NCI-H526 (cell line): Measurements from ENCODE around the gene PDK4.
A peak's percentile ranks its signal among the peaks of the same experiment; 100 is the strongest.
"Not testable (repeated sequence)": the region's sequence is repeated elsewhere in the genome, so short reads cannot be mapped to it uniquely, and the experiment has no call there.

Experiments
- DNase-seq, 2 experiments: peaks; one replicate each; lab custom pipeline; 2025; lab: John Stamatoyannopoulos, UW

The PDK4 gene

GRCh38 chr7:95569720-95570119, 26.6 kb downstream of the PDK4 start:
- no peak for DNase-seq

DNA sequence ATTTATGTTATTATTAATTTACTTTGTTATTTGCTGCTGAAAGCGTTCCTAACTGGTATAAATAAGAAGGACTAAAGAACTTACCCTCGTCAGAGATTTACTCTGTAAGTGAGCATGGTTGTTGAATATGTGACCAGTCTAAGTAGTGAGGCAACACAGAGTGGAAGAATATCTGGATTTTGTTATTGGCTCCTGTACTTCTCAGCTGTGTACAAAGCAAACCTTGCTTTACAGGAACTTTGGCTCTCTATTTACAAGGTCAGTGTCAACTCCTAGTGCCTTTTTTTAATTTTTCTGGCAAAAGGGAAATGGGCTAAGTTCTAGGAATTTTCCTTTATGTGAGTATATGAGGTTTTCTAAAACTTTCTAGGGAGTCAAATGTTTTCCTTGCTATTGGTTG, 35.6 kb downstream of the PDK4 start:
- no peak for DNase-seq

GRCh38 chr7:95558864-95559263, 37.5 kb downstream of the PDK4 start:
- DNase-seq = no peak

DNA sequence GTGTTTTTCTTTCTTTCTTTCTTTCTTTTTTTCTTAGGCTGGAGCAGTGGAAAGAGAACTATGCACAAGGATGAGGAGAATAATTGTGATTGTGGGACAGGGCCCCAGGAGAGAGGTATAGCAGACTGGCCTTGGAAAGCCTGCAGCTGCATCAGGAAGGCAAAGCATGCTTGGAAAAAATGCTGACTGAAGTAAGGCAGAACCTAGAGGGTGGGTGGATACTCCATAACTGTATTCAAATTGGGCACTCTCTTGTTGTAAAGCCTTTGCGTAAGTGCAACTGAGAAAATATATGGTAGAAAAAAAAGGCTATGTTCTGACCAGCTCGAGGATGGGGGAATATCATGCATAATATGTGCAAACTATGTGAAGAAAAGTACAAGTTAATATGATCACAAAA, 39.5 kb downstream of the PDK4 start:
- DNase-seq = no peak

- no peak for DNase-seq
Measured at GRCh38 chr7:95553939-95554338, 42.4 kb downstream of the PDK4 start.

DNA sequence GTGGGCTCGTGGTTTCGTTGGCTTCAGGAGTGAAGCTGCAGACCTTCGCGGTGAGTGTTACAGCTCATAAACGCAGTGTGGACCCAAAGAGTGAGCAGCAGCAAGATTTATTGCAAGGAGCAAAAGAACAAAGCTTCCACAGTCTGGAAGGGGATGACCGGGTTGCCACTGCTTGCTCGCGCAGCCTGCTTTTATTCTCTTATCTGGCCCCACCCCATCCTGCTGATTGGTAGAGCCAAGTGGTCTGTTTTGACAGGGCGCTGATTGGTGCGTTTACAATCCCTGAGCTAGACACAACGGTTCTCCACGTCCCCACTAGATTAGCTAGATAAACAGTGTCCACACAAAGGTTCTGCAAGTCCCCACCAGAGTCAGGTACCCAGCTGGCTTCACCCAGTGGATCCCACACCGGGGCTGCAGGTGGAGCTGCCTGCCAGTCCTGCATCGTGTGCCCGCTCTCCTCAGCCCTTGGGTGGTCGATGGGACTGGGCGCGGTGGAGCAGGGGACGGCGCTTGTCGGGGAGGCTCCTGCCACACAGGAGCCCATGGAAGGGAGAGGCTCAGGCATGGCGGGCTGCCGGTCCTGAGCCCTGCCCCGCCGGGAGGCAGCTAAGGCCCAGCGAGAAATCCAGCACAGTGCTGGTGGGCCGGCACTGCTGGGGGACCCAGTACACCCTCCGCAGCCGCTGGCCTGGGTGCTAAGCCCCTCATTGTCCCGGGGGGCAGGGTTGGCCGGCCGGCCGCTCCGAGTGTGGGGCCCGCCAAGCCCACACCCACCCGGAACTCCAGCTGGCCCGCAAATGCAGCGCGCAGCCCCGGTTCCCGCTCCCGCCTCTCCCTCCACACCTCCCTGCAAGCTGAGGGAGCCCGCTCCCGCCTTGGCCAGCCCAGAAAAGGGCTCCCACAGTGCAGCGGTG, 44.0 kb downstream of the PDK4 start:
- DNase-seq = not testable (repeated sequence)

DNA sequence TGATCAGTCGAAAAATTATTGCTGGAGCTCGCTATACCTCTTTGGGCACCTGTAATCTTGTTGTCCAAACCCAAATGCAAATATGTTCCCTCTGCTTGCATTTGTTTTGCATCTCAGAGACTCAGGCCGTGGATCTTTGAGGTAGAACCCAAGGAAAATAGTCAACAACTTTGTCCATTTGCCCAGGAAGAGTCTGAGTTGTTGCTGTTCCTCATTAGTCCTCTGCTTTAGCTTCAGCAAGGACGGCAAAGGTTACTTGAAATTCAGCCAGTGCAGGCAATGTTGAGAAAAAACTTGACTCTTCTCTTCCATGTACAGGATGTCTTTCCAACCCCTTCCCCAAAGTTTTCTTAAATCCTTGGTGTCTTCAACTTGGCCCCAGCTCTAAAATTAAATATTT, 45.8 kb downstream of the PDK4 start:
- peak; percentile 33 to 63 for DNase-seq

- no peak for DNase-seq
Measured at GRCh38 chr7:95549818-95550529, 46.3 kb downstream of the PDK4 start.

- DNase-seq = no peak
Measured at GRCh38 chr7:95547361-95548348, 48.7 kb downstream of the PDK4 start.

DNA sequence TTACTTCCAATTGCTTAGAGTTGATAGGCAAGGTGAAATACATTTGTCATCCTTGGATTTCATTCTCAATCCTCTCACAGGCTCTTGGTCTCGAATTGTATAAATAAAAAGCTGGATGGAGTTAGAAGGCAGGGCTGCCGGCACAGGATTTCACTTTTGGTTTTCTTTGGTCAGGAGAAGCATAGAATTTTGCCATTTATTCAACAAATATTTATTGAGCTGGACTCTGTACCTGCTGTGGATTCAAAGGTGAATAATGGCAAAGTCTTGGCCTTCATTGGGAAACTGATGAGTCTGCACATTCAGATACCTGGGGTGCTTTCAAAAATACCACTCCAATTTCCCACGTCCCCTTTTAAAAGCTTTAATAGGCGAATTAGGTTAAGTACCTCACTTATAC, 49.7 kb downstream of the PDK4 start:
- DNase-seq = no peak

GRCh38 chr7:95545673-95546072, 50.6 kb downstream of the PDK4 start:
- no peak for DNase-seq

DNA sequence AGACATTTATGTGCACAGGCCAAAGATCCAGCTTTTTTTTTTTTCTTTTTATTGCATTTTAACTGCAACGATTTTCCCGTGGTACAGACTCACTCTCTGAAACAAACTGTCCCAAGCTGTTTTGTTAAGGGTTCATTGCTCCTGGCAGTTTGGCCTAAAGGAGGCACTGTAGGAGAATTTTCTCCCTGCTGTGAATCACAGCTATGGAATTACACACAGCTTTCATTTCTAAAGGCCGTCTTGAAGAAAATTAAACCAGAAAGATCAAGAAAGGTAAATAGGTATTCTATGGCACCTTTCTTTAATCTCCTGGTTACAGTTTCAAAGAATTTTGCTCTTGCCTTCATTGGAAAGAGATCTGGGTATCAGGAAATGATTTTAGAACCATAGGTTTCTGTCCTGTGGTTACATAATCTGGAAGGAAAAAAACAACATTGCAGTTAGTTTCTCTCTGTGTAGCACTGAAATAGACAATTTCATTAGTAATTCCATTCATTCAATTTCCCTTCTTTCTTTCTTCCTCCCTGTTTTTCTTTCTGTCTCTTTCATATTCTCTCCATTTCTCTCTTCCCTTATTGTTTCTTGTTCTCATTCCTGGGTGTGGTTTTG, 51.2 kb downstream of the PDK4 start:
- DNase-seq = peak in 1 of 2 experiments; percentile 42

- no peak for DNase-seq
Measured at GRCh38 chr7:95544171-95544570, 52.1 kb downstream of the PDK4 start.

GRCh38 chr7:95543312-95543711, 53.0 kb downstream of the PDK4 start:
- DNase-seq = no peak

GRCh38 chr7:95540366-95540765, 56.0 kb downstream of the PDK4 start:
- no peak for DNase-seq

DNA sequence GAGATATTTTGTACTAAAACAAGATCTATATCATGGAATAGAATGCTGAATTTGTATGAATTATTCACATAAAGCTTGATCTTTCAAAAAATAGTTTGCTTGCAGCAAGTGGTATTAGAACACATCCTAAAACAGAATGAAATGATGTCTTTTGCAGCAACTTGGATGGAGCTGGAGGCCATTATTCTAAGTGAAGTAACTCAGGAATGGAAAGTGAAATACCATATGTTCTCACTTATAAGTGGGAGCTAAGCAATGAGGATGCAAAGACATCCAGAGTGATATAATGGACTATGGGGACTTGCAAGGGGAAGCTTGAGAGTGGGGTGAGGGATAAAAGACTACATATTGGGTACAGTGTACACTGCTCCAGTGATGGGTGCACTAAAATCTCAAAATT, 56.9 kb downstream of the PDK4 start:
- no peak for DNase-seq

GRCh38 chr7:95537468-95537867, 58.8 kb downstream of the PDK4 start:
- no peak for DNase-seq

DNA sequence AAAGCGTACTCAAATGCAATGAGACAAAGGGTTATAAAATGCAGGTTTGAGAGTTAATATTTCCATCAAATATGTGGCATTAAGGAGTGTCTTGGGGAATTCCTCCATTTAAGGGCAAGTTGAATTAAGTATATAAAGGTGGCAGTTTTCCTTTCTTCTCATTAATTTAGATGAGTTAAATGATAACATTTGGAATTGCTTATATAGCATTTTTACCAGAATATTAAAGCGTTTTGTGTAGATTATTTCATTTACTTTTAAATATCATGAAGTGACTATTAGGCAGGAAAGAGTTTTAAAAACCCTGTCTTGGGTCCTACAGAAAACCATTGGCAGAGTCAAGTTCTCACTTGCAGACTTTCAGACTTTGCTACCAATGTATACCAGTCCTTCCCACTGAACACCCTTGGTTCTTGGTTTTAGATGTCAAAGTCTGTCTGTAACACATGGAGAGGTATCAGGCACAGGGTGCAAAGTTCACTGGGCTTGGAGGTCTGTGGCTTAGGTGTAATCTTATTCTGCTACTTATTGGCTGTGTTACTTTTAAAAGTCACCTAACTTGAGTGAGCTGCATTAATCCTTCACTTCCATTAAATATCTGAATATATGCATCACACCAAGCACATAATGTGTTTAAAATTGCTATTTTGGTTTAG, 59.5 kb downstream of the PDK4 start:
- no peak for DNase-seq

DNA sequence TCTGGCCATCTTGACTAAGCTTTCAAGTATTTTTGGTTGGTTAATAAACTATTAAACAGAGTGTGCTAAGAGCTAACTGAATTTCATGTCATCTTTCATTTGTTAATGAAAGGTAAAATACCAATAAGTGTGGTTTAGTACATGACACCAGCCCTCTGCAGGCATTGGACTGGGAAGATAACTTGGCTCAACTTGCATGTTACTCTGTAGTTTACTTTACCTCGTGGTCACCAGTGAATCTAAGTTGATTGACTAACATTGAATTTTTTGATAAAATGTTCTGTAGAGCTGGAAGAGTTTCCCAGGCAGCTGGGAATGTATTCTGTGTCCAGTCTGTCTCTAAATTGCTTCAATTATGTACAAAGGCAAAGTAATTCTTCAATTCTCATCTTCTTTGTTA, 60.7 kb downstream of the PDK4 start:
- no peak for DNase-seq

- DNase-seq = no peak
Measured at GRCh38 chr7:95534796-95535195, 61.5 kb downstream of the PDK4 start.
